H1 (cell line): Measurements from ENCODE around the gene RPL18. TPM values are rescaled to one million over a fixed set of nuclear protein-coding genes. Genes with fewer than 3 reads are reported as not detected.

Source experiments
- CTCF ChIA-PET: fragments of 300-600 bp; sonication (Branson Sonifier 250); formaldehyde crosslinking; loops from one replicate; lab custom pipeline; 2021; ENCODE audit not compliant: partially characterized antibody; lab: Charles Lee
- POLR2A ChIA-PET: fragments of 300-600 bp; sonication (Branson Sonifier 250); formaldehyde crosslinking; loops from one replicate; lab custom pipeline; 2021; ENCODE audit warnings: inconsistent platforms; ENCODE audit not compliant: partially characterized antibody; lab: Charles Lee
- DNase-seq, 2 experiments: peaks; one replicate each; pipeline versions ENCODE4 v3.0.0 to v3.0.0-alpha.2; 2010 to 2022; ENCODE audit warnings: low spot score in 2 of 2, low read depth in 1 of 2, mixed read lengths in 1 of 2
- FAIRE-seq: peaks from 2 replicates; lab custom pipeline; 2011; peaks lifted over from hg19 to GRCh38; lab: Jason Lieb, UNC
- H2AFZ ChIP-seq: 2 replicates; pipeline ENCODE4 v1.8.1; 2012; ENCODE audit warnings: low read length, inconsistent platforms
- H2AK5ac ChIP-seq: 2 replicates; pipeline ENCODE4 v1.6.1; 2013; ENCODE audit warnings: low read depth, low read length
- H2BK120ac ChIP-seq: replicated peaks from 2 replicates; pipeline ENCODE3; 2013; ENCODE audit warnings: low read depth, low read length, inconsistent platforms
- H2BK12ac ChIP-seq: 2 replicates; pipeline ENCODE4 v1.6.1; 2013; ENCODE audit warnings: low read depth, low read length
- H2BK15ac ChIP-seq: 2 replicates; pipeline ENCODE4 v1.6.1; 2013; ENCODE audit warnings: low read length
- H2BK20ac ChIP-seq: 2 replicates; pipeline ENCODE4 v1.6.1; 2013; ENCODE audit warnings: low read length
- H2BK5ac ChIP-seq: 2 replicates; pipeline ENCODE4 v1.6.1; 2013; ENCODE audit warnings: low read depth, low read length
- H3K14ac ChIP-seq: 2 replicates; pipeline ENCODE4 v1.6.1; 2013; ENCODE audit warnings: inconsistent platforms; ENCODE audit not compliant: insufficient read length
- H3K18ac ChIP-seq: 2 replicates; pipeline ENCODE4 v1.6.1; 2013; ENCODE audit warnings: low read length; ENCODE audit errors: extremely low read depth
- H3K23ac ChIP-seq: 2 replicates; pipeline ENCODE4 v1.6.1; 2013; ENCODE audit warnings: inconsistent platforms; ENCODE audit not compliant: insufficient read length
- H3K23me2 ChIP-seq: 2 replicates; pipeline ENCODE4 v1.6.1; 2013; ENCODE audit warnings: low read depth, low read length
- H3K27ac ChIP-seq: 2 replicates; pipeline ENCODE4 v1.6.1; 2011; ENCODE audit warnings: low read depth, low read length, inconsistent platforms
- H3K27me3 ChIP-seq, 4 experiments: replicated peaks in 1 of 4; 1 replicate in 1 of 4; 2 replicates in 3 of 4; pipeline versions ENCODE4 v1.6.1 to v1.8.1; 2011 to 2013; ENCODE audit warnings: low read length in 3 of 4, mild to moderate bottlenecking in 3 of 4, inconsistent platforms in 2 of 4, mixed read lengths in 2 of 4, moderate library complexity in 1 of 4; ENCODE audit not compliant: control insufficient read depth in 3 of 4, insufficient read depth in 3 of 4; ENCODE audit errors: extremely low read depth in 1 of 4
- H3K36me3 ChIP-seq, 4 experiments: 2 replicates each; pipeline versions ENCODE4 v1.6.1 to v1.8.1; 2011 to 2013; ENCODE audit warnings: mild to moderate bottlenecking in 4 of 4, low read length in 3 of 4, moderate library complexity in 2 of 4, control low read depth in 1 of 4, inconsistent platforms in 1 of 4; ENCODE audit not compliant: insufficient read depth in 4 of 4, control insufficient read depth in 2 of 4
- H3K4ac ChIP-seq: replicated peaks from 2 replicates; pipeline ENCODE3; 2013; ENCODE audit warnings: low read length, low read depth, mixed read lengths, inconsistent platforms; ENCODE audit not compliant: insufficient read length
- H3K4me1 ChIP-seq, 4 experiments: replicated peaks in 1 of 4; 1 replicate in 1 of 4; 2 replicates in 3 of 4; pipeline versions ENCODE4 v1.6.1 to v1.8.1; 2011 to 2013; ENCODE audit warnings: low read length in 3 of 4, inconsistent platforms in 2 of 4, mixed read lengths in 1 of 4; ENCODE audit not compliant: insufficient read depth in 4 of 4, control insufficient read depth in 3 of 4
- H3K4me2 ChIP-seq, 2 experiments: 2 replicates each; pipeline versions ENCODE4 v1.6.1 to v1.8.1; 2011 to 2013; ENCODE audit warnings: low read depth in 2 of 2, low read length in 2 of 2, control low read depth in 1 of 2, inconsistent platforms in 1 of 2, mild to moderate bottlenecking in 1 of 2; ENCODE audit not compliant: insufficient read depth in 1 of 2
- H3K4me3 ChIP-seq, 4 experiments: fragments of 200-600, 300-600 bp in 1 of 4; sonication (generic), shearing (Covaris generic), sonication (Bioruptor Twin) in 1 of 4; 2 replicates each; pipeline versions ENCODE4 v1.5.1 to v1.8.1; 2011 to 2016; ENCODE audit warnings: low read length in 4 of 4, low read depth in 3 of 4, control low read depth in 2 of 4, inconsistent platforms in 2 of 4, mild to moderate bottlenecking in 2 of 4, mixed read lengths in 1 of 4, moderate library complexity in 1 of 4; ENCODE audit not compliant: insufficient read depth in 2 of 4; ENCODE audit errors: extremely low read depth in 1 of 4
- H3K56ac ChIP-seq: replicated peaks from 2 replicates; pipeline ENCODE3; 2013; ENCODE audit warnings: low read depth, mild to moderate bottlenecking, mixed read lengths, low read length, inconsistent platforms; ENCODE audit not compliant: insufficient read length
- H3K79me1 ChIP-seq: 2 replicates; pipeline ENCODE4 v1.6.1; 2013; ENCODE audit warnings: low read depth, low read length, control low read depth
- H3K79me2 ChIP-seq, 2 experiments: 2 replicates each; pipeline versions ENCODE4 v1.6.1 to v1.8.1; 2012 to 2013; ENCODE audit warnings: low read length in 2 of 2, mild to moderate bottlenecking in 2 of 2, inconsistent platforms in 1 of 2; ENCODE audit not compliant: insufficient read depth in 2 of 2, control insufficient read depth in 1 of 2
- H3K9ac ChIP-seq, 4 experiments: replicated peaks in 1 of 4; 1 replicate in 1 of 4; 2 replicates in 3 of 4; pipeline versions ENCODE4 v1.6.1 to v1.8.1; 2011 to 2013; ENCODE audit warnings: low read depth in 3 of 4, low read length in 3 of 4, control low read depth in 2 of 4, mild to moderate bottlenecking in 2 of 4, moderate library complexity in 2 of 4, inconsistent platforms in 1 of 4; ENCODE audit errors: extremely low read depth in 1 of 4
- H3K9me3 ChIP-seq, 2 experiments: 2 replicates each; pipeline versions ENCODE4 v1.6.1 to v1.8.1; 2012 to 2013; ENCODE audit warnings: mild to moderate bottlenecking in 2 of 2, moderate library complexity in 2 of 2, control low read depth in 1 of 2, inconsistent platforms in 1 of 2, low read depth in 1 of 2, low read length in 1 of 2, mixed read lengths in 1 of 2; ENCODE audit not compliant: insufficient read depth in 2 of 2
- H4K20me1 ChIP-seq, 2 experiments: replicated peaks in 1 of 2; 2 replicates each; pipeline versions ENCODE3 to v1.8.1; 2011 to 2013; ENCODE audit warnings: inconsistent platforms in 2 of 2, low read length in 2 of 2, mild to moderate bottlenecking in 1 of 2; ENCODE audit not compliant: insufficient read depth in 2 of 2, control insufficient read depth in 1 of 2
- H4K5ac ChIP-seq: 2 replicates; pipeline ENCODE4 v1.6.1; 2013; ENCODE audit warnings: low read length, low read depth, mixed read lengths, inconsistent platforms; ENCODE audit not compliant: insufficient read length
- H4K8ac ChIP-seq: 2 replicates; pipeline ENCODE4 v1.8.0; 2013; ENCODE audit warnings: mild to moderate bottlenecking, moderate library complexity, low read length, inconsistent platforms; ENCODE audit not compliant: insufficient read depth; ENCODE audit errors: extremely low read depth
- H4K91ac ChIP-seq: replicated peaks from 2 replicates; pipeline ENCODE3; 2013; ENCODE audit warnings: low read length, mixed read lengths, inconsistent platforms; ENCODE audit not compliant: insufficient read length
- BACH1 ChIP-seq: IDR thresholded peaks from 2 replicates; pipeline ENCODE4 v1.6.1; 2012; ENCODE audit warnings: low read length, improper control_type of control experiment
- CTBP2 ChIP-seq: IDR thresholded peaks from 2 replicates; pipeline ENCODE4 v1.7.0; 2011; ENCODE audit warnings: borderline replicate concordance, mild to moderate bottlenecking, moderate library complexity, mixed read lengths, low read length; ENCODE audit not compliant: insufficient read depth, insufficient read length
- EGR1 ChIP-seq: IDR thresholded peaks from 2 replicates; pipeline ENCODE4 v1.6.1; 2011; ENCODE audit warnings: low read depth, low read length, borderline replicate concordance
- EZH2 ChIP-seq: fragments of 200-600 bp; sonication (generic); IDR thresholded peaks from 2 replicates; pipeline ENCODE4 v1.7.1; 2012; ENCODE audit warnings: low read depth, mild to moderate bottlenecking, moderate library complexity, low read length, inconsistent platforms; ENCODE audit not compliant: severe bottlenecking
- KDM1A ChIP-seq: fragments of 200-600, 300-600 bp; sonication (generic); IDR thresholded peaks from 2 replicates; pipeline ENCODE4 v1.7.1; 2016; ENCODE audit warnings: mild to moderate bottlenecking, low read length, borderline replicate concordance
- MAFK ChIP-seq: IDR thresholded peaks from 2 replicates; pipeline ENCODE4 v1.6.1; 2012; ENCODE audit warnings: low read depth, mild to moderate bottlenecking, improper control_type of control experiment, low read length
- POLR2A ChIP-seq, 2 experiments: IDR thresholded peaks; 1 replicate in 1 of 2; 2 replicates in 1 of 2; pipeline ENCODE4 v1.6.1; 2011; ENCODE audit warnings: low read depth in 2 of 2, low read length in 2 of 2, mild to moderate bottlenecking in 2 of 2; ENCODE audit errors: control extremely low read depth in 1 of 2
- POLR2AphosphoS5 ChIP-seq: IDR thresholded peaks from 2 replicates; pipeline ENCODE4 v1.6.1; 2011; ENCODE audit warnings: low read depth, low read length
- POU5F1 ChIP-seq: IDR thresholded peaks from 2 replicates; pipeline ENCODE4 v1.6.1; 2011; ENCODE audit warnings: low read depth, mild to moderate bottlenecking, low read length, moderate library complexity
- SIRT6 ChIP-seq: IDR thresholded peaks from one replicate; pipeline ENCODE4 v1.7.1; 2012; ENCODE audit warnings: low read length, inconsistent platforms
- SIX5 ChIP-seq: IDR thresholded peaks from 2 replicates; pipeline ENCODE4 v1.6.1; 2011; ENCODE audit warnings: mild to moderate bottlenecking, low read depth, low read length
- SP1 ChIP-seq: IDR thresholded peaks from 2 replicates; pipeline ENCODE4 v1.6.1; 2011; ENCODE audit warnings: low read depth, low read length
- SP2 ChIP-seq: IDR thresholded peaks from 2 replicates; pipeline ENCODE4 v1.6.1; 2012; ENCODE audit warnings: mild to moderate bottlenecking, low read length, inconsistent platforms
- SRF ChIP-seq: IDR thresholded peaks from 2 replicates; pipeline ENCODE4 v1.6.1; 2011; ENCODE audit warnings: mild to moderate bottlenecking, low read depth, low read length, moderate library complexity
- ZNF274 ChIP-seq: IDR thresholded peaks from 2 replicates; pipeline ENCODE4 v1.7.0; 2012; ENCODE audit warnings: low read length, borderline replicate concordance; ENCODE audit errors: extremely low read depth
- WGBS, 2 experiments: shearing (Covaris generic) in 1 of 2; methylation state at CpG; one replicate each; pipeline versions ENCODE4 v1.1.6 to v1.1.7; 2013 to 2015; ENCODE audit warnings: low lambda C conversion rate in 2 of 2, mixed read lengths in 2 of 2, inconsistent platforms in 1 of 2, low coverage in 1 of 2, missing lambda C conversion rate in 1 of 2; ENCODE audit not compliant: insufficient replicate concordance in 2 of 2, insufficient coverage in 1 of 2, insufficient read length in 1 of 2; ENCODE audit errors: extremely low coverage in 1 of 2, missing lambda C conversion rate in 1 of 2; 5-methylcytosine and 5-hydroxymethylcytosine counted together
- polyA plus RNA-seq, 7 experiments: library from polyadenylated mRNA; depleted of rRNA in 3 of 7; stranded (reverse) in 5 of 7; unstranded in 2 of 7; fragments of >200 nt in 5 of 7; fragments of 200-250 nt in 2 of 7; gene quantifications; 1 replicate in 5 of 7; 2 replicates in 1 of 7; 4 replicates in 1 of 7; pipeline versions ENCODE4 v1.2.1 to v1.2.3, GENCODE V29; 2011 to 2013; ENCODE audit warnings: missing spikeins in 2 of 7, mixed read lengths in 2 of 7
- total RNA-seq: library from RNA; stranded (reverse); fragmentation: NEBNext Ultra II Directional; extraction: Animal tissue kit (Norgen Biotek cat#: 25700); gene quantifications from 2 replicates; pipeline ENCODE4 v1.2.1, GENCODE V29; 2021

The RPL18 gene
- total and polyA plus RNA-seq, 2 of the 8 experiments (the other 6 are each of a cell fraction or from before 2014, with no cell fraction given) = 1,669 to 2,789 TPM

GRCh38 chr19:48611872-48612271, 7.1 kb downstream of the RPL18 start:
- Histone ChIP-seq H3K14ac (no peak overlapping the region), H2BK20ac (no peak overlapping the region), H3K4me3 (no peak overlapping the region), H2AK5ac (no peak overlapping the region), H3K4me2 (no peak overlapping the region), H3K9me3 (no peaks in the 10 kb centered on the region), H3K79me2 (peaks cover under 1 to 8% of the 10 kb centered on the region in 2 experiments; a peak in 3 of 4 replicates), H4K5ac (no peak overlapping the region), H2BK5ac (no peak overlapping the region), H3K4ac (no peak overlapping the region), H3K4me1 (peaks cover 0 to 34% (median 27%) of the 10 kb centered on the region in 4 experiments; a peak in 6 of 7 replicates), H2BK12ac (no peak overlapping the region), H3K79me1 (no peaks in the 10 kb centered on the region), H4K91ac (no peak overlapping the region), H4K20me1 (peaks cover 15 to 24% of the 10 kb centered on the region in 2 experiments), H4K8ac (no peak overlapping the region), H3K27me3 (no peaks in the 10 kb centered on the region), H2AFZ (no peak overlapping the region), H3K36me3 (peaks cover 13 to 19% (median 15%) of the 10 kb centered on the region in 4 experiments), H3K56ac (no peak overlapping the region), H3K9ac (no peak overlapping the region), H3K27ac (no peak overlapping the region), H3K23me2 (no peaks in the 10 kb centered on the region), H2BK15ac (no peak overlapping the region), H3K18ac (no peak overlapping the region), H3K23ac (no peak overlapping the region), H2BK120ac (no peak overlapping the region)
- CTCF ChIA-PET = interaction anchor here (1.2 to 7.2 kb wide), 2 partner anchors 21 to 106 kb away, joined by 3 to 37 read pairs; no protein-coding TSS in a partner anchor
- DNase-seq (no peak), FAIRE-seq (no peak)
- WGBS, 2 experiments = 91% methylated on average over 14 of the region's 14 CpGs; no CpG with 5 or more reads in 1 of the 2 experiments
- POLR2A ChIA-PET = interaction anchor here (4.2 to 30.9 kb wide), 4 partner anchors 1 to 122 kb away, joined by 14 to 788 read pairs (median 424); partner anchors contain the start of genes DBP, FAM83E, RPL18 and SPACA4
- TF ChIP-seq SP2 (no peak), EGR1 (no peak), SIX5 (no peak), SRF (no peak), SP1 (no peak), CTBP2 (no peak), POU5F1 (no peak), EZH2 (no peak), MAFK (no peak), POLR2AphosphoS5 (no peak), KDM1A (no peak), ZNF274 (no peak), POLR2A (IDR thresholded peaks at IDR 0.05; ENCODE audit: control extremely low read depth in 1 of 2, low read depth in 2 of 2, low read length in 2 of 2) (no peak), BACH1 (no peak), SIRT6 (no peak)
